ENCODE measurements around the gene PLEKHH1.

PLEKHH1 gene

DNA sequence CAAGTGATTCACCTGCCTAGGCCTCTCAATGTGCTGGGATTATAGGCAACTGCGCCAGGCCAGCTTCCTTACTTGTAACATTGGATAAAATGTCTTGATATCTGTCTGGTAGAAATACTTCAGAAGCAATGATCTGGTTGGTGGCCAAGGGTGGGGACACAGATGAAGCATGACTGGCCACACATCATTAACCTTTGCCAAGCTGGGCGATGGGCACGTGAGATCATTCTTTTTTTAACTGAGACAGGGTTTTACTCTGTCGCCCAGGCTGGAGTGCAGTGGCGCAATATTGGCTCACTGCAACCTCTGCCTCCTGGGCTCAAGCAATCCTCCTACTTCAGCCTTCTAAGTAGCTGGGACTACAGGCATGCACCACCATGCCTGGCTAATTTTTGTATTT is 31.1 kb downstream of the PLEKHH1 start:
- Histone ChIP-seq H3K4me3 (ENCODE audit: extremely low read depth, insufficient read depth, low read length, poor library complexity, severe bottlenecking) (no peak overlapping the region), H3K9me3 (ENCODE audit: control insufficient read depth, low read length) (no peaks in the 10 kb centered on the region), H3K36me3 (ENCODE audit: control insufficient read depth, insufficient read depth, low read length) (no peaks in the 10 kb centered on the region), H3K27ac (ENCODE audit: low read depth, low read length, severe bottlenecking) (no peak overlapping the region), H3K4me1 (ENCODE audit: control insufficient read depth, insufficient read depth, low read length, poor library complexity, severe bottlenecking) (peaks cover 5% of the 10 kb centered on the region)
- 90 to 96% methylated on average over 5 of the region's 5 CpGs for WGBS, 2 experiments (ENCODE audit: insufficient coverage in 2 of 2)

DNA sequence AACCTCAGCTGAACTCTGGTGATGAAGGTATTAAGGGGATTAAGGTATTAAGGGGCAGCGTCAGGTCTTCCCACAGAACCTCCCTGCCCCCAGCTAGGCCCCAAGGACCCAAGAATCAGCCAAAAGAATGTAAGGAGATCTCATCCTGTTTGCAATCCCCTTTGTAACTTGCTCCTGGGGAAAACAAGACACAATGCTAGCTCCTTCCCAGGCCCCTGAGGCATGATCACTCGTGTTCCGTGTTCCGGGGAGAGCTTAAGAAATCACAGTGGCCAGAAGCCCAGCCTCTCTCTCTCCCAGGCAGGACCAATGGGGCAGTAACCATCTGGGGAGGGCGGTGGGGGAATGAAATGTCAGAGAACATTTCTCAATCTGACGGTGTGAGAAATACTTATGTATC is 33.8 kb downstream of the PLEKHH1 start:
- Histone ChIP-seq H3K27ac (ENCODE audit: low read depth, low read length, severe bottlenecking) (no peak overlapping the region), H3K9me3 (ENCODE audit: control insufficient read depth, low read length) (no peaks in the 10 kb centered on the region), H3K4me3 (ENCODE audit: extremely low read depth, insufficient read depth, low read length, poor library complexity, severe bottlenecking) (no peak overlapping the region), H3K36me3 (ENCODE audit: control insufficient read depth, insufficient read depth, low read length) (no peaks in the 10 kb centered on the region), H3K4me1 (ENCODE audit: control insufficient read depth, insufficient read depth, low read length, poor library complexity, severe bottlenecking) (peaks cover 5% of the 10 kb centered on the region)
- WGBS, 2 experiments (ENCODE audit: insufficient coverage in 2 of 2), result 78 to 94% methylated on average over 3 of the region's 6 CpGs

DNA sequence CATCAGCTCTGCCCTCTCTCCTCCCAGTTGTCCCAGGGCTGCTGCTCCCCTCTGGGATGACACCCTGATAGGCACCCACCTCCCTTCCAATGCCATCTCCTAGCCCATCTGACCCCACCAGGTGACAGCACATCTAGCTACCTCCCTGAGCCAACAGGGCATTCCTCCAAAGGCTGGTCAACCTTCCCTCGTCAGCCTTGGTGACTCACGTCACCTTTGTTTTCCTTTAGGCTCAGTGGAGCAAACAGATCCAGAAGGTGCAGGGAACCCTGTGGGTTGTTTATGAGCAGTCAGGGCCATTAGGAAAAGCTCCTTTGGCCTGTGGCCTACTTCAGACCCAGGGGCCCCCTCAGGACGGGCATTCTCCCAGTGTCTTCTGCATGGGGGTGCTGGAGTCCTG is 34.6 kb downstream of the PLEKHH1 start:
- Histone ChIP-seq H3K36me3 (ENCODE audit: control insufficient read depth, insufficient read depth, low read length) (no peaks in the 10 kb centered on the region), H3K27ac (ENCODE audit: low read depth, low read length, severe bottlenecking) (no peak overlapping the region), H3K9me3 (ENCODE audit: control insufficient read depth, low read length) (no peaks in the 10 kb centered on the region), H3K4me1 (ENCODE audit: control insufficient read depth, insufficient read depth, low read length, poor library complexity, severe bottlenecking) (peaks cover 5% of the 10 kb centered on the region), H3K4me3 (ENCODE audit: extremely low read depth, insufficient read depth, low read length, poor library complexity, severe bottlenecking) (no peak overlapping the region)
- WGBS, 2 experiments (ENCODE audit: insufficient coverage in 2 of 2), result 92 to 100% methylated on average over 3 of the region's 3 CpGs

DNA sequence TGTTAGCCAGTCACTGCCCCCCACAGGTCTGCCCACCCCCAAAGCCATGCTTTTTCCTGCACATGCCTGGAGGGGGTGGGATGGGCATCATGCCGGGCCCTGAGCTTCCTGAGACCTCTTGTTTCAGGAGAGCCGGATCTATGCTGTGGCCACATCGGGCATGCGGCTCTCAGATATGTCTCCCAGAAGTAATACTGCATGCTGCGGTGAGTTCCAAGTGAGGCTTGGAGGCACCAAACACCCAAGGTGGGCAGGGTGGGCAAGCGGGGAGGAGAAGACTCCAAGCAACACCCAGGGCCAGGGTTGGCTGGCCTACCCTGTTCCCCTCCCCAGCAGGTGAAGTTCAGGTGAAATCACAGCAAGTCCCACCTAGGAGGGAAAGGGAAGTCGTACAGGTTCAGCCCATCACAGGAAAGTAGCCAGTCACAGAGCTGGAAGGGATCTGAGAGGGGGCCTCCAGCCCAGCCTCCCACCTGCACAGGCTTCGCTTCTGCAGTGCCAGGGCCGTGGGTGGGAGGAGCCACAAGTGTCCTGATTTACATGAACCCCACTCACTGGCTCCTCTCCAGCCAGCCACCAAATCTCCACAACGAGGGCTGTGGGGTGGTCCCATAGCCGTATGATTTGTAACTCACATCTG is 36.0 kb downstream of the PLEKHH1 start:
- 77 to 83% methylated on average over 6 to 7 of the region's 11 CpGs for WGBS, 2 experiments (ENCODE audit: insufficient coverage in 2 of 2)
- H3K4me1 ChIP-seq (ENCODE audit: control insufficient read depth, insufficient read depth, low read length, poor library complexity, severe bottlenecking), result peaks cover 5% of the 10 kb centered on the region
- no peaks in the 10 kb centered on the region for H3K9me3 ChIP-seq (ENCODE audit: control insufficient read depth, low read length)
- no peaks in the 10 kb centered on the region for H3K36me3 ChIP-seq (ENCODE audit: control insufficient read depth, insufficient read depth, low read length)
- no peak overlapping the region for H3K4me3 ChIP-seq (ENCODE audit: extremely low read depth, insufficient read depth, low read length, poor library complexity, severe bottlenecking)
- H3K27ac ChIP-seq (ENCODE audit: low read depth, low read length, severe bottlenecking), result no peak overlapping the region

DNA sequence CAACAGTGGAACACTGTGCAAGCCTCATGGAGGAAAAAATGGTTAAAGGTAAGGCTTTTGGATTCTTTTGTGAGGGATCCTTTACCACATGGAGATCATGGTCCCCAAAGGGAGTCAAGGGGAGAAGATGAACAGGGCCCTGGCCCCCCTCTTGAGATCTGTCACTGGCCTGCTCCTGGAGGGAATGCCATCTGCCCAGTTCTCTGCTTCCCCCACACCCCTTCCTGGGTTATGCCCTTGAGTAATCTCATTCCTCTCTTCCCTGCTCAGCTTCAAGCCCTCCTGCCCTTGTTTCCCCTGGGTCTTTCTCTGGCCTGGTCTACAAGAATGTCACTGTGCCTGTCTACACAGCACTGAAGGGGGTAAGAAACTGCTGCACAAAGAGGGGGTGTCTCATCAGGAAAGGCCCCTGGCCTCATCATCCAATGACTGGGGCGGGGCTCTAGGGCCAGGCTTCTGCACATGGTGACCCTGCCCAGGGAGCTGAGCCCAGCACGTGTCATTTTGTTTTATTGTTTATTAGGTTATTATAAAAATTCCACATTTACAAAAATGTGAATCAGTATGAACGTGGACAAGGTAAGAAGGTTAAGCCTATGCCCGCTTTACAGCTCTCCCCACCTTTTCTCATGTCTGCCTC is 36.7 kb downstream of the PLEKHH1 start:
- no peak overlapping the region for H3K27ac ChIP-seq (ENCODE audit: low read depth, low read length, severe bottlenecking)
- no peak overlapping the region for H3K4me3 ChIP-seq (ENCODE audit: extremely low read depth, insufficient read depth, low read length, poor library complexity, severe bottlenecking)
- no peaks in the 10 kb centered on the region for H3K9me3 ChIP-seq (ENCODE audit: control insufficient read depth, low read length)
- H3K36me3 ChIP-seq (ENCODE audit: control insufficient read depth, insufficient read depth, low read length), result no peaks in the 10 kb centered on the region
- WGBS, 2 experiments (ENCODE audit: insufficient coverage in 2 of 2), result 83 to 100% methylated on average over 1 to 2 of the region's 4 CpGs
- H3K4me1 ChIP-seq (ENCODE audit: control insufficient read depth, insufficient read depth, low read length, poor library complexity, severe bottlenecking), result peaks cover 5% of the 10 kb centered on the region

DNA sequence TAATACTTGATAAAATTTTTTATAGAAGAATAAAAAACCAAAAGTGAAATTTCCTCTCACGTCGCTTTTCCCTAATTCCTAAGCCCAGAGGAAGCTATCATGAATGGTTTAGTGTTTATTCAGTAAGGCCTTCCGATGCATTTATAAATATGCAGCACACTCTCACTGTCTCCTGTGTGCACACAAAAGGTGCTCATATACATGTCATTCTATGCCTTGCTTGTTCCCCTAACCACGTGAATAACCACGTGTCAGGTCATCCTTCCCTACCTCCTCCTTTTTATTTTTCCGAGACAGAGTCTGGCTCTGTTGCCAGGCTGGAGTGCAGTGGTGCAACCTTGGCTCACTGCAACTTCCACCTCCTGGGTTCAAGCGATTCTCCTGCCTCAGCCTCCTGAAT is 37.4 kb downstream of the PLEKHH1 start:
- H3K36me3 ChIP-seq (ENCODE audit: control insufficient read depth, insufficient read depth, low read length), result no peaks in the 10 kb centered on the region
- H3K4me3 ChIP-seq (ENCODE audit: extremely low read depth, insufficient read depth, low read length, poor library complexity, severe bottlenecking), result no peak overlapping the region
- H3K4me1 ChIP-seq (ENCODE audit: control insufficient read depth, insufficient read depth, low read length, poor library complexity, severe bottlenecking), result peaks cover 5% of the 10 kb centered on the region
- no peaks in the 10 kb centered on the region for H3K9me3 ChIP-seq (ENCODE audit: control insufficient read depth, low read length)
- WGBS, 2 experiments (ENCODE audit: insufficient coverage in 2 of 2), result 84 to 100% methylated on average over 2 to 3 of the region's 7 CpGs
- no peak overlapping the region for H3K27ac ChIP-seq (ENCODE audit: low read depth, low read length, severe bottlenecking)

DNA sequence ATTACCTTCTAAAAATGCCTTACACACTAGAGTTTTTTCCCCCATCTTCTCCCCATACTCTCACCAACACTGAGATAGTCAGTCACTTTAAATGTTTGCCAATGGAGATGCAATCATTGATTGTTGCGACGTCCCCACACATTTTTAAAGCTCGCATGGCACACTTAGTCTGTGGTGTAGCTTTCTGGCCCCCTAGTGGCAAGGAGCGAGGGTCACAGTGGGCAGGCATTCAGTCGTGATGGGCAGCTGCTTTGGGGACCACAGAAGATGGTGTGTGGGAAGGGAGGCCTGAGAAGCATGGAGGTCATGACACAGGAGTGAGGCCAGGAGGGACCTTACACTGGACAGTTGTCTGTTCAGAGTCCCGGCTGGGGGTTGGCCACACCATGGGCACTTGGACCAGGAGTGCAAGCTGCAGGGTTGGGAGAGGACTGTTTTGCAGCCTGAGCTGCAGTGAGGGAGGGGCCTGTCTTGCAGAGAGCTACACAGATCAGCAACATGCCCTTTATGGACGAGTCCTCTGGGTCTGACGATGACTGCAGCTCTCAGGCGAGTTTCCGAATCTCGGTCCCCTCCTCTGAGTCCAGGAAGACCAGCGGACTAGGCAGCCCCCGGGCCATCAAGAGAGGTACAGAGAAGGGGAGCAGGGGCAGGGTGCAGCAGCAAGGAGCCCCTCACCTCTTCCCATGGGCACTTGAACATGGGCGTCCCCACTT is 38.3 kb downstream of the PLEKHH1 start:
- H3K27ac ChIP-seq (ENCODE audit: low read depth, low read length, severe bottlenecking), result no peak overlapping the region
- WGBS, 2 experiments (ENCODE audit: insufficient coverage in 2 of 2), result 55 to 60% methylated on average over 9 to 12 of the region's 14 CpGs
- no peak overlapping the region for H3K4me3 ChIP-seq (ENCODE audit: extremely low read depth, insufficient read depth, low read length, poor library complexity, severe bottlenecking)
- no peaks in the 10 kb centered on the region for H3K9me3 ChIP-seq (ENCODE audit: control insufficient read depth, low read length)
- peaks cover 5% of the 10 kb centered on the region for H3K36me3 ChIP-seq (ENCODE audit: control insufficient read depth, insufficient read depth, low read length)
- peaks cover 1% of the 10 kb centered on the region for H3K4me1 ChIP-seq (ENCODE audit: control insufficient read depth, insufficient read depth, low read length, poor library complexity, severe bottlenecking)

DNA sequence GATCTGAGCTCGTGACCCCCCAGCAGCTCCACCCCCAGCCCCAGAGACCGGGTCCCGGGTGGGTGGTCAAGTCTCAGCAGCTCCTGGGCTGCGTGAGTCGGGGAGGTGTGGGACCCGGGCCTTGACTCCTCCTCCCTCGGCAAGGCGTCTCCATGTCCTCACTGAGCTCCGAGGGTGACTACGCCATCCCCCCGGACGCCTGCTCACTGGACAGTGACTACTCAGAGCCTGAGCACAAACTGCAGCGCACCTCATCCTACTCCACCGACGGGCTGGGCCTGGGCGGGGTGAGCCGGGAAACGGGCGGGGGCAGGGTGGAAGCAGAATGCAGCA is 38.9 kb downstream of the PLEKHH1 start:
- Histone ChIP-seq H3K4me1 (ENCODE audit: control insufficient read depth, insufficient read depth, low read length, poor library complexity, severe bottlenecking) (peaks cover under 1% of the 10 kb centered on the region), H3K4me3 (ENCODE audit: extremely low read depth, insufficient read depth, low read length, poor library complexity, severe bottlenecking) (no peak overlapping the region), H3K9me3 (ENCODE audit: control insufficient read depth, low read length) (no peaks in the 10 kb centered on the region), H3K27ac (ENCODE audit: low read depth, low read length, severe bottlenecking) (no peak overlapping the region), H3K36me3 (ENCODE audit: control insufficient read depth, insufficient read depth, low read length) (peaks cover 5% of the 10 kb centered on the region)
- WGBS, 2 experiments (ENCODE audit: insufficient coverage in 2 of 2), result 94 to 96% methylated on average over 8 to 19 of the region's 19 CpGs

DNA sequence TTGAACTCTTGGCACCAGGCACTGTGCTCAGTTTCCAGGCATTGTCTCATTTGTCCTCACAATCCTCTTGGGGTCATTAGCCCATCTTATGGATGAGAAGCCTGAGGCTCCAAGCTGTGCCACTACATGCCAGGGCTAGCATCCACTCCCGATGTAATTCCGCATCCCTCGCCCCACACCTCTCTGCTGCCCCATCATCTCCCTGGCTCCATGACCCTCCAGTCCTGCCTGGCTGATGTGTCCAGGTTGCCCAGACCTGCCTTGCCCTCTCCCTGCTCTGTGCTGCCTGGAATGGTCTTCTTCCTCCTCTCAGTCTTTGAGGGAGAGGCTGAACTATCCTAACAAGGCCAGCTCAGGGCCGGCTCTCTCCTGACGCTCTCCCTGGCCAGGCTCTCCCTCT is 39.5 kb downstream of the PLEKHH1 start:
- Histone ChIP-seq H3K4me3 (ENCODE audit: extremely low read depth, insufficient read depth, low read length, poor library complexity, severe bottlenecking) (no peak overlapping the region), H3K36me3 (ENCODE audit: control insufficient read depth, insufficient read depth, low read length) (peaks cover 5% of the 10 kb centered on the region), H3K4me1 (ENCODE audit: control insufficient read depth, insufficient read depth, low read length, poor library complexity, severe bottlenecking) (peaks cover 7% of the 10 kb centered on the region), H3K9me3 (ENCODE audit: control insufficient read depth, low read length) (no peaks in the 10 kb centered on the region), H3K27ac (ENCODE audit: low read depth, low read length, severe bottlenecking) (no peak overlapping the region)
- WGBS, 2 experiments (ENCODE audit: insufficient coverage in 2 of 2), result 90 to 97% methylated on average over 4 to 5 of the region's 5 CpGs

DNA sequence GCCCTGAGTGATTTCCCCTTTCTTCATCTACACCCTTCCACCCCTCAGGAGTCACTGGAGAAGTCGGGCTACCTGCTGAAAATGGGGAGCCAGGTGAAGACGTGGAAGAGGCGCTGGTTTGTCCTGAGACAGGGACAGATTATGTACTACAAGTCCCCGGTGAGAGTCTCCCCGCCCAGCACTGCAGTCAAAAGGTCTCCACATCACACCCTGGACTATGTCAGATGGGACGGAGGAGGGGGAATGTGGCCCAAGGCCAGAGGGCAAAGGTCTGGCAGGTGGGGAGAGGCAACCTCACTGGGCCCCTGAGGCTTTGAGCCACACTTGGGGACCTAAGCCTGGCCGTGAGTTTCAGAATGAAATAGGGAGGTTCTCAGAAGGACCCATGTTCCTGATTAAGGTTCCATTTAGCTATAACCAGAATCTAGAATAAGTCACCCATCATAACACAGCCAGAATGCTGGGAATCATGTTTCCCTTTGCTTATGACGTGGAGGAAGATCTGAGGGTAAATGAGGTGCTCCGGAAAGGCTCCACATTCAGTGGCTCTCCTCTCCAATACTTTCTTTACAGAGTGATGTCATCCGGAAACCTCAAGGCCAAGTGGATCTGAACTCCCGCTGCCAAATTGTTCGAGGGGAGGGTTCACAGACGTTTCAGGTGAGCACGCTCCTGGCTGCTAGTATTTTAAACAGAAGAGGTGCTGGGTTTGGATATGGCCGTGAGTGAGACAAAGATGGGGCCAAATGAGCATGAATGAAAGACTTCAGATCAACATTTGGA is 40.3 kb downstream of the PLEKHH1 start:
- 92 to 93% methylated on average over 11 to 13 of the region's 15 CpGs for WGBS, 2 experiments (ENCODE audit: insufficient coverage in 2 of 2)

More for the DNA sequence above, 40.3 kb downstream of the PLEKHH1 start:
- Histone ChIP-seq H3K9me3 (ENCODE audit: control insufficient read depth, low read length) (no peaks in the 10 kb centered on the region), H3K27ac (ENCODE audit: low read depth, low read length, severe bottlenecking) (no peak overlapping the region), H3K4me3 (ENCODE audit: extremely low read depth, insufficient read depth, low read length, poor library complexity, severe bottlenecking) (no peak overlapping the region), H3K36me3 (ENCODE audit: control insufficient read depth, insufficient read depth, low read length) (peaks cover 5% of the 10 kb centered on the region), H3K4me1 (ENCODE audit: control insufficient read depth, insufficient read depth, low read length, poor library complexity, severe bottlenecking) (peaks cover 8% of the 10 kb centered on the region)

All from mesodermal cell (in vitro differentiated cells).